GM12878 (cell line): ENCODE results near the gene WDR72. TPM values are rescaled to one million over a fixed set of nuclear protein-coding genes. Genes with fewer than 3 reads are reported as not detected.

Experiments
- ATAC-seq: fragments of 200-7000 bp; cut with Tn5 transposase; 3 replicates; pipeline ENCODE4 v1.9.1; 2020; ENCODE audit warnings: mild to moderate bottlenecking, moderate library complexity
- BruUV-seq: library from RNA; stranded (reverse); fragments of 400-500 nt; replicated peaks from 2 replicates; lab custom pipeline; 2021; lab: Mats Ljungman, UMichigan
- CTCF ChIA-PET: fragments of 300-600 bp; sonication (Branson Sonifier 250); formaldehyde crosslinking; extraction: SDS; loops from one replicate; lab custom pipeline; 2021; ENCODE audit warnings: inconsistent platforms; lab: Yijun Ruan, JAX
- POLR2A ChIA-PET: fragments of 350-600 bp; formaldehyde crosslinking; extraction: SDS; loops from one replicate; lab custom pipeline; 2021; ENCODE audit warnings: inconsistent platforms; lab: Charles Lee
- RAD21 ChIA-PET: fragments of 300-600 bp; sonication (Branson Sonifier 250); formaldehyde crosslinking; loops from one replicate; lab custom pipeline; 2023; ENCODE audit warnings: antibody characterized with exemption; ENCODE audit not compliant: unreplicated experiment; lab: Charles Lee
- SMC1A ChIA-PET: fragments of 300-600 bp; sonication (Branson Sonifier 250); formaldehyde crosslinking; loops from one replicate; lab custom pipeline; 2023; ENCODE audit not compliant: unreplicated experiment, uncharacterized antibody; lab: Charles Lee
- DNase-seq: peaks from one replicate; pipeline ENCODE4 v3.0.0-alpha.2; 2011; ENCODE audit warnings: low read depth, low spot score
- FAIRE-seq: peaks from 3 replicates; lab custom pipeline; 2011; peaks lifted over from hg19 to GRCh38; lab: Jason Lieb, UNC
- H2AFZ ChIP-seq: 2 replicates; pipeline ENCODE4 v1.6.0; 2011; ENCODE audit warnings: low read depth, low read length, control low read depth; ENCODE audit not compliant: control insufficient read depth
- H3K27ac ChIP-seq: 2 replicates; pipeline ENCODE4 v1.5.1; 2011; ENCODE audit warnings: control low read depth; ENCODE audit not compliant: control insufficient read depth, insufficient read depth
- H3K27me3 ChIP-seq, 2 experiments: replicated peaks in 1 of 2; 2 replicates each; pipeline versions ENCODE4 v1.6.0 to v1.6.1; 2011; ENCODE audit warnings: low read length in 1 of 2; ENCODE audit not compliant: control insufficient read depth in 2 of 2, insufficient read depth in 2 of 2
- H3K36me3 ChIP-seq, 2 experiments: 2 replicates each; pipeline ENCODE4 v1.5.1; 2011; ENCODE audit warnings: low read length in 1 of 2; ENCODE audit not compliant: control insufficient read depth in 2 of 2, insufficient read depth in 2 of 2
- H3K4me1 ChIP-seq: 2 replicates; pipeline ENCODE4 v1.6.1; 2011; ENCODE audit warnings: mild to moderate bottlenecking, low read length, moderate library complexity, mixed read lengths; ENCODE audit not compliant: control insufficient read depth, insufficient read depth
- H3K4me2 ChIP-seq: 2 replicates; pipeline ENCODE4 v1.6.0; 2011; ENCODE audit warnings: control low read depth; ENCODE audit not compliant: control insufficient read depth, insufficient read depth
- H3K4me3 ChIP-seq: fragments of 200-600 bp; sonication (generic); 2 replicates; pipeline ENCODE4 v1.5.1; 2016
- H3K79me2 ChIP-seq: 2 replicates; pipeline ENCODE4 v1.6.0; 2011; ENCODE audit warnings: low read length; ENCODE audit not compliant: control insufficient read depth, insufficient read depth
- H3K9ac ChIP-seq: 2 replicates; pipeline ENCODE4 v1.8.0; 2011; ENCODE audit warnings: low read length, control low read depth, mixed read lengths; ENCODE audit not compliant: control insufficient read depth, insufficient read depth
- H3K9me3 ChIP-seq: replicated peaks from 3 replicates; pipeline ENCODE4 v1.5.1; 2011; ENCODE audit warnings: mild to moderate bottlenecking, low read length; ENCODE audit not compliant: control insufficient read depth, insufficient read depth
- H4K20me1 ChIP-seq: 2 replicates; pipeline ENCODE4 v1.6.0; 2011; ENCODE audit not compliant: control insufficient read depth, insufficient read depth
- BMI1 ChIP-seq: fragments of 450-650 bp; IDR thresholded peaks from 2 replicates; pipeline ENCODE4 v1.6.1; 2016; ENCODE audit warnings: mild to moderate bottlenecking, moderate library complexity, borderline replicate concordance
- CEBPB ChIP-seq, 2 experiments: fragments of 150-350 bp in 1 of 2; IDR thresholded peaks; 2 replicates each; pipeline ENCODE4 v1.6.1; 2012 to 2014; ENCODE audit warnings: low read depth in 2 of 2, low read length in 2 of 2, borderline replicate concordance in 1 of 2, inconsistent platforms in 1 of 2
- FOXM1 ChIP-seq: IDR thresholded peaks from 2 replicates; pipeline ENCODE4 v1.6.1; 2012; ENCODE audit warnings: low read depth, mild to moderate bottlenecking, inconsistent platforms, low read length, moderate library complexity
- GABPA ChIP-seq: IDR thresholded peaks from 2 replicates; pipeline ENCODE4 v1.6.1; 2014; ENCODE audit warnings: antibody characterized with exemption, low read depth, mild to moderate bottlenecking, inconsistent platforms
- HDGF ChIP-seq: fragments of 450-650 bp; IDR thresholded peaks from 2 replicates; pipeline ENCODE4 v1.6.1; 2016; ENCODE audit warnings: antibody characterized with exemption
- JUNB ChIP-seq: IDR thresholded peaks from 2 replicates; pipeline ENCODE4 v1.6.1; 2016; ENCODE audit warnings: antibody characterized with exemption, mild to moderate bottlenecking
- MEF2B ChIP-seq: fragments of 450-650 bp; IDR thresholded peaks from 2 replicates; pipeline ENCODE4 v1.6.1; 2018; ENCODE audit warnings: mild to moderate bottlenecking, moderate library complexity; ENCODE audit not compliant: partially characterized antibody, poor library complexity, severe bottlenecking
- RCOR1 ChIP-seq: conservative IDR thresholded peaks from 2 replicates; pipeline ENCODE4 v1.6.1; 2012; ENCODE audit warnings: low read depth, low read length, improper control_type of control experiment
- SPI1 ChIP-seq: IDR thresholded peaks from 2 replicates; pipeline ENCODE4 v1.6.1; 2011; ENCODE audit warnings: low read depth, mild to moderate bottlenecking, low read length, moderate library complexity, borderline replicate concordance; ENCODE audit not compliant: insufficient read depth
- SREBF1 ChIP-seq: IDR thresholded peaks from 2 replicates; pipeline ENCODE4 v1.6.1; 2012; ENCODE audit warnings: mild to moderate bottlenecking, low read length
- SREBF2 ChIP-seq: IDR thresholded peaks from 2 replicates; pipeline ENCODE4 v1.6.1; 2012; ENCODE audit warnings: mild to moderate bottlenecking, low read length
- TAF1 ChIP-seq: IDR thresholded peaks from 2 replicates; pipeline ENCODE4 v1.6.1; 2011; ENCODE audit warnings: mild to moderate bottlenecking, low read depth, low read length, borderline replicate concordance
- WGBS: methylation state at CpG from one replicate; pipeline ENCODE4 v1.1.6; 2016; ENCODE audit warnings: low lambda C conversion rate; ENCODE audit not compliant: insufficient replicate concordance, insufficient coverage; ENCODE audit errors: missing lambda C conversion rate; 5-methylcytosine and 5-hydroxymethylcytosine counted together
- in situ Hi-C: fragments of 300-500 bp; cut with MboI; formaldehyde crosslinking; loops from 9 replicates; pipeline ENCODE4 v1.14.3; 2018; ENCODE audit warnings: mixed read lengths
- intact Hi-C: fragments of 100-400 bp; cut with micrococcal nuclease; formaldehyde crosslinking; loops from one replicate; pipeline ENCODE4 v1.14.2; 2022; ENCODE audit not compliant: unreplicated experiment
- polyA plus RNA-seq, 11 experiments: library from polyadenylated mRNA; depleted of rRNA in 4 of 11; unstranded in 6 of 11; stranded (reverse) in 5 of 11; fragments of >200 nt; fragmentation: Nextera tagmentation in 4 of 11; fragmentation: Illumina TruSeq in 1 of 11; extraction: Ambion mirVana in 4 of 11; extraction: Trizol in 1 of 11; gene quantifications; 1 replicate in 1 of 11; 2 replicates in 10 of 11; pipeline versions ENCODE4 v1.2.1 to v1.2.3, GENCODE V29; 2011 to 2016; ENCODE audit warnings: inconsistent platforms in 2 of 11, missing spikeins in 2 of 11, low read depth in 1 of 11
- total RNA-seq, 4 experiments: library from RNA; depleted of rRNA in 3 of 4; stranded (reverse); fragments of >200 nt in 3 of 4; fragmentation: Illumina TruSeq in 1 of 4; extraction: Trizol in 1 of 4; gene quantifications; 2 replicates each; pipeline versions ENCODE4 v1.2.1 to v1.2.3, GENCODE V29; 2013 to 2021
- TF ChIP-seq, protein P1 (sequence below): fragments of 450-650 bp; IDR thresholded peaks from 2 replicates; pipeline ENCODE4 v1.6.1; 2017; ENCODE audit warnings: mild to moderate bottlenecking, low read depth, inconsistent platforms; ENCODE audit not compliant: poor library complexity, severe bottlenecking
- TF ChIP-seq, protein P2 (sequence below): IDR thresholded peaks from 2 replicates; pipeline ENCODE4 v1.6.1; 2012; ENCODE audit warnings: mild to moderate bottlenecking, low read depth, low read length
- TF ChIP-seq, protein P3 (sequence below): fragments of 450-650 bp; IDR thresholded peaks from 2 replicates; pipeline ENCODE4 v1.6.1; 2016; ENCODE audit warnings: mild to moderate bottlenecking
- TF ChIP-seq, protein P4 (sequence below): IDR thresholded peaks from 2 replicates; pipeline ENCODE4 v1.6.1; 2012; ENCODE audit warnings: low read depth, low read length, improper control_type of control experiment

WDR72 gene
- total and polyA plus RNA-seq, 10 of the 15 experiments (the other 5 are each of a cell fraction or from before 2014, with no cell fraction given) = 0.03 TPM; not detected in 9

DNA sequence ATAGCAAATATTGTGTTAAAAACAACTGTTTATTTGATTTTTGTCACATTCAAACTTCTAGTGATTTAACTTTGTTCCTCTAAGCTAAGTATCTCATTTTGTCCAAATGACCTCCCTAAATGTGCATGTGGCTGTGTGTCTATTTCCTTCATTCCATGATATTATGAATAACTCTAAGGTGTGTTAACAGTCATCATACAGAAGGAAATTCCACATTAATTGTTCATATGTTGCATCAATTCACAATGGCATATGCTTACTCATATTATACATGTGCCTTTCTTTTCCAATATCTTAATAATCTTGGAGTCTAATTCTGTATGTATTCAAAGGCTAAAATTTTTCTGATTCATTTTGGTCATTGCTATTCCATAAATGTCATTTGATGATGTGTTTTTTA, 186.4 kb downstream of the WDR72 start (continued):
- no peak for TF ChIP-seq BMI1

DNA sequence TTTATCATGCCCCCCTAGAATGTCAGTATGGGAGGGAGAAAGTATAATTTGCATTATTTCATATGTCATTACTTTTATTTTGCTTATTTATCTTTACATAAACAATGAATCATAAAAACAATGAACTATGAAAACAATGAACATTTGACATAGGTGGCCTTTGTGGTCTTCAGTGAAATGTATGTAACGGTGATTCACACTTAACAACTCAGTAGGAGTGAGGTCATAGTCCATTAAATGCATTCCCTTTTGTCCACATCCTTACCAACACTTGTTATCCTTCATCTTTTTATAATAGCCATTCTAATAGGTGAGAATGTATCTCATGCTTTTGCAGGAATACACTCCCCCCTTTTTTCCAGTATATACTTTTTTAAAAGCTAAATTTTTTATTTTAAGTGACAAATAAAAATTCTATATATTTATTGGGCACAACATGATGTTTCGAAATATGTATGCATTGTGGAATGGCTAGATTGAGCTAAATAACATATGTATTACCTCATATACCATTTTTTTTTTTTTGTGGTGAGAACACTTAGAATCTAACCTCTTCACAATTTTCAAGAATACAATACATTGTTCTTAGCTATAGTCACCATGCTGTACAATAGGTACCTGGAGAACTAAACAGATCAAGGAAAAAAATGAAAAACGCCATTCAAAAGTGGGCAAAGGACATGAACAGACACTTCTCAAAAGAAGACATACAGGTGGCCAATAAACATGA, 189.5 kb downstream of the WDR72 start:
- intact Hi-C loops = no loop called here
- no peak for ATAC-seq
- TF ChIP-seq CEBPB (IDR thresholded peaks at IDR 0.05; ENCODE audit: borderline replicate concordance in 1 of 2, low read depth in 2 of 2, low read length in 2 of 2) (no peak), JUNB (no peak), FOXM1 (no peak), MEF2B (no peak), TAF1 (no peak), SPI1 (no peak), RCOR1 (no peak), SREBF2 (no peak), GABPA (no peak), SREBF1 (no peak), HDGF (no peak)
- TF ChIP-seq, protein P1, sequence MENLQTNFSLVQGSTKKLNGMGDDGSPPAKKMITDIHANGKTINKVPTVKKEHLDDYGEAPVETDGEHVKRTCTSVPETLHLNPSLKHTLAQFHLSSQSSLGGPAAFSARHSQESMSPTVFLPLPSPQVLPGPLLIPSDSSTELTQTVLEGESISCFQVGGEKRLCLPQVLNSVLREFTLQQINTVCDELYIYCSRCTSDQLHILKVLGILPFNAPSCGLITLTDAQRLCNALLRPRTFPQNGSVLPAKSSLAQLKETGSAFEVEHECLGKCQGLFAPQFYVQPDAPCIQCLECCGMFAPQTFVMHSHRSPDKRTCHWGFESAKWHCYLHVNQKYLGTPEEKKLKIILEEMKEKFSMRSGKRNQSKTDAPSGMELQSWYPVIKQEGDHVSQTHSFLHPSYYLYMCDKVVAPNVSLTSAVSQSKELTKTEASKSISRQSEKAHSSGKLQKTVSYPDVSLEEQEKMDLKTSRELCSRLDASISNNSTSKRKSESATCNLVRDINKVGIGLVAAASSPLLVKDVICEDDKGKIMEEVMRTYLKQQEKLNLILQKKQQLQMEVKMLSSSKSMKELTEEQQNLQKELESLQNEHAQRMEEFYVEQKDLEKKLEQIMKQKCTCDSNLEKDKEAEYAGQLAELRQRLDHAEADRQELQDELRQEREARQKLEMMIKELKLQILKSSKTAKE = no peak
- TF ChIP-seq, protein P2, sequence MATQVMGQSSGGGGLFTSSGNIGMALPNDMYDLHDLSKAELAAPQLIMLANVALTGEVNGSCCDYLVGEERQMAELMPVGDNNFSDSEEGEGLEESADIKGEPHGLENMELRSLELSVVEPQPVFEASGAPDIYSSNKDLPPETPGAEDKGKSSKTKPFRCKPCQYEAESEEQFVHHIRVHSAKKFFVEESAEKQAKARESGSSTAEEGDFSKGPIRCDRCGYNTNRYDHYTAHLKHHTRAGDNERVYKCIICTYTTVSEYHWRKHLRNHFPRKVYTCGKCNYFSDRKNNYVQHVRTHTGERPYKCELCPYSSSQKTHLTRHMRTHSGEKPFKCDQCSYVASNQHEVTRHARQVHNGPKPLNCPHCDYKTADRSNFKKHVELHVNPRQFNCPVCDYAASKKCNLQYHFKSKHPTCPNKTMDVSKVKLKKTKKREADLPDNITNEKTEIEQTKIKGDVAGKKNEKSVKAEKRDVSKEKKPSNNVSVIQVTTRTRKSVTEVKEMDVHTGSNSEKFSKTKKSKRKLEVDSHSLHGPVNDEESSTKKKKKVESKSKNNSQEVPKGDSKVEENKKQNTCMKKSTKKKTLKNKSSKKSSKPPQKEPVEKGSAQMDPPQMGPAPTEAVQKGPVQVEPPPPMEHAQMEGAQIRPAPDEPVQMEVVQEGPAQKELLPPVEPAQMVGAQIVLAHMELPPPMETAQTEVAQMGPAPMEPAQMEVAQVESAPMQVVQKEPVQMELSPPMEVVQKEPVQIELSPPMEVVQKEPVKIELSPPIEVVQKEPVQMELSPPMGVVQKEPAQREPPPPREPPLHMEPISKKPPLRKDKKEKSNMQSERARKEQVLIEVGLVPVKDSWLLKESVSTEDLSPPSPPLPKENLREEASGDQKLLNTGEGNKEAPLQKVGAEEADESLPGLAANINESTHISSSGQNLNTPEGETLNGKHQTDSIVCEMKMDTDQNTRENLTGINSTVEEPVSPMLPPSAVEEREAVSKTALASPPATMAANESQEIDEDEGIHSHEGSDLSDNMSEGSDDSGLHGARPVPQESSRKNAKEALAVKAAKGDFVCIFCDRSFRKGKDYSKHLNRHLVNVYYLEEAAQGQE = no peak
- TF ChIP-seq, protein P3, sequence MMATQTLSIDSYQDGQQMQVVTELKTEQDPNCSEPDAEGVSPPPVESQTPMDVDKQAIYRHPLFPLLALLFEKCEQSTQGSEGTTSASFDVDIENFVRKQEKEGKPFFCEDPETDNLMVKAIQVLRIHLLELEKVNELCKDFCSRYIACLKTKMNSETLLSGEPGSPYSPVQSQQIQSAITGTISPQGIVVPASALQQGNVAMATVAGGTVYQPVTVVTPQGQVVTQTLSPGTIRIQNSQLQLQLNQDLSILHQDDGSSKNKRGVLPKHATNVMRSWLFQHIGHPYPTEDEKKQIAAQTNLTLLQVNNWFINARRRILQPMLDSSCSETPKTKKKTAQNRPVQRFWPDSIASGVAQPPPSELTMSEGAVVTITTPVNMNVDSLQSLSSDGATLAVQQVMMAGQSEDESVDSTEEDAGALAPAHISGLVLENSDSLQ = no peak
- TF ChIP-seq, protein P4, sequence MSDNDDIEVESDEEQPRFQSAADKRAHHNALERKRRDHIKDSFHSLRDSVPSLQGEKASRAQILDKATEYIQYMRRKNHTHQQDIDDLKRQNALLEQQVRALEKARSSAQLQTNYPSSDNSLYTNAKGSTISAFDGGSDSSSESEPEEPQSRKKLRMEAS = no peak

More for the DNA sequence above, 189.5 kb downstream of the WDR72 start:
- in situ Hi-C loops = no loop called here
- SMC1A ChIA-PET = interaction anchor here (0.7 kb wide), 1 partner anchor 27 kb away, joined by 3 read pairs; no protein-coding TSS in a partner anchor
- H3K4me3 ChIP-seq = no peak overlapping the region
- H3K4me2 ChIP-seq = no peak overlapping the region
- no peak overlapping the region for H2AFZ ChIP-seq
- FAIRE-seq = no peak
- no peaks in the 10 kb centered on the region for H3K36me3 ChIP-seq
- no peak overlapping the region for H3K27ac ChIP-seq
- DNase-seq = no peak
- H3K27me3 ChIP-seq = no peaks in the 10 kb centered on the region
- H3K9me3 ChIP-seq = no peaks in the 10 kb centered on the region
- RAD21 ChIA-PET = no interaction called here
- H3K4me1 ChIP-seq = no peaks in the 10 kb centered on the region
- WGBS = 4% methylated on average over 3 of the region's 3 CpGs
- no peaks in the 10 kb centered on the region for H4K20me1 ChIP-seq
- no TSS peak for BruUV-seq
- no peaks in the 10 kb centered on the region for H3K79me2 ChIP-seq
- H3K9ac ChIP-seq = no peak overlapping the region
- CTCF ChIA-PET = no interaction called here
- POLR2A ChIA-PET = no interaction called here
